HG03280 (cell line): Measurements from ENCODE around the gene ATG4C.
"Not testable (repeated sequence)": the region's sequence is repeated elsewhere in the genome, so short reads cannot be mapped to it uniquely, and the experiment has no call there.

Experiments
- ATAC-seq: cut with Tn5 transposase; IDR thresholded peaks from one replicate; pipeline ENCODE4 v1.9.1; 2021; ENCODE audit warnings: mild to moderate bottlenecking, moderate library complexity; ENCODE audit not compliant: unreplicated experiment

Gene ATG4C

GRCh38 chr1:62774006-62774405, 9.9 kb upstream of the ATG4C start:
- no peak for ATAC-seq

- no peak for ATAC-seq
These were observed 8.8 kb upstream of the ATG4C start for GRCh38 chr1:62774971-62775595.

DNA sequence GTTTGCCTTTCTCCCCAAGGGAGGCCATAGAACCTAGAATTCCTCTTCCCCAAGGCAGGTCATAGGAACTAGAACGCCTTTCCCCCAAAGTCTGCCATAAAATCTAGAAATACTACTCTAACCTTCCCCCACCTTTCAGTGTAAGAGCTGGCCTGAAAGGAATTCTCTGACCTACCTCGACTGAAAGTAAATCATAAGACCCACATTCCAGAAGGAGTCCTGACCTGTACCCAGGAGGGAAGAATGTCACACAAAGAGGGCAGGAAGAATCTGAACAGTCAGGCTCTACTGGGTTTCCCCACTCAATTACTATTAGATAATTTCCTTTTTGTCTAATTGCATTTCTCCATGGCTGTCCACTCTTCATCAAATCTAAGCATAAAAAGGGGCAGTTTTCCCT, 5.7 kb upstream of the ATG4C start:
- no peak for ATAC-seq

- no peak for ATAC-seq
These were observed 1.9 kb upstream of the ATG4C start for GRCh38 chr1:62781841-62782543.

GRCh38 chr1:62782544-62783212, 1.3 kb upstream of the ATG4C start:
- not testable (repeated sequence) for ATAC-seq

DNA sequence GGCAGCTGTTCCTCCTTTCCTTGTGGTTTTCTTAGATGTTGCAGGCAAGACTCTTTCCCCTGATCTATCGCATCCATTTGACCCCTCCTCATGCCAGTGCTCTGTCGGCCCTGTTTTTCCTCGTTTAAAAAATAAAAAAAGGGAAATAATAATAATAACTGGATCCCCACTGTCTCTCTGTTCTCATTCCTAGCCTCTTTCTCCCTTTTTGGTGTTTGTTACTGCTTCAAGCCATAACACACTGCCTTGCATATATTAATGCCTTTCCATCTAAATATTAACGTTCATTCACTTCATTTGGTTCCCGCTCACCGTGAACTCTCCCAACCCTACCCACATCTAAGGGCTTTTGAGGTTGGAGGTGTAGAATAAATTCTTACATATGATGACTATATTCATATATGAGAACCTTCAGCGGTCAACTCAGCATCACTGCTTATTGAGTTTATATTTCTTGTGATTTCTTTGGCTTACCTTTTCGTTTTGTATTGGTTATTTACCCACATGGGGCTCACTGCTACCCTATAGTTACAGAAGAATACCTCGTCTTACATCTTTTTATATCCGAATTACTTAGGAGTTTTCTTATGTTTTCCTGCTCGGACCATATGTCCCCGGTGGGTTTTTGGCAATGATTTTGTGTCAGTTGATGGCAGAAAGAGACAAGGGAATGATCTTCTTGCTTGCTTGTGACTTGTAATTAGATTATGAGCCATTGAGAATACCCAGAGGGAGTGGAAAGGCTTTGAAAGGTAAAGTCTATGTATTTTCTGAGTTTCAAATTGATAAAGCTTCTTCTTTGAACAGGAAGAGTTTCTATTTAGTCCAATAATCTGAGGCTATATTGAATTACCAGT, 805 bp downstream of the ATG4C start:
- ATAC-seq, result peak; percentile 37

- no peak for ATAC-seq
These were observed 6.8 kb downstream of the ATG4C start for GRCh38 chr1:62790716-62791115.

DNA sequence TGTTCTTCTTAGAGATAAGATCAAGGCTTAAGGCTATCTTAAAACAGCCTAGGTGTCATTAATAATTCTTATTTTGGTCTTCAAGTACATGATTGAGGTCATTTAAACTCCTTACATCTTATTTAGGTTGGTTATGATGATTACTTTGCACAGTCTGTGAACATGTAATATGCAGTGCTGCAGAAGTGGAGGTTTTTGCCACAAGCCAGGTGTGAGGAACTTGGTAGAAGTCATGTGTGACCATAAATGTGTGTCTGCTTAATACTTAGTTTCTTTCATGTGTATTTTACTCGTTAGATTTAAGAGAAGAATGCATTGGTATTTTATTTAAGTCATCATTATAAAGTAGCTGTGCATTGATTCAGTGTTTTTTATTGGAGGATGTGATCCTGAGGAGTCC, 10.1 kb downstream of the ATG4C start:
- ATAC-seq, result no peak

DNA sequence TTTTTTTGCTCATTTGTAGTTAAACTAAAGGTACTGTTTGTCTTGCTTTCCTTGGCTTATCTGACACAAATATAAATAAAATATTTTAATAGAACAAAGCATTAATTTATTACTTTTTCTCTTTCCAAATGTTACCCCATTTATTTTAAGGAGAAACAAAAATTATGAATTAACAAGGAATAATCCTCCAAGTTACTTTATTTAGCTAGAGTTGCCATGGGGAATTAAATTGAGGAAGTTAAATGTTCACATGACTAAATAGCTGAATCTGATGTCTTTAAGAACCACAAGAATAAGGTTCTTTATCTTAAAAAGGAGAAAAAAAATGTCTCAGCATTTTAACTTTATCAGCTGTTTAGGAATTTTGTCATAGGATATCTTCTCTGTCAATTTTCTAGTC, 12.3 kb downstream of the ATG4C start:
- ATAC-seq, result no peak

- no peak for ATAC-seq
These were observed 15.8 kb downstream of the ATG4C start for GRCh38 chr1:62799688-62800087.

GRCh38 chr1:62800281-62800680, 16.3 kb downstream of the ATG4C start:
- no peak for ATAC-seq

DNA sequence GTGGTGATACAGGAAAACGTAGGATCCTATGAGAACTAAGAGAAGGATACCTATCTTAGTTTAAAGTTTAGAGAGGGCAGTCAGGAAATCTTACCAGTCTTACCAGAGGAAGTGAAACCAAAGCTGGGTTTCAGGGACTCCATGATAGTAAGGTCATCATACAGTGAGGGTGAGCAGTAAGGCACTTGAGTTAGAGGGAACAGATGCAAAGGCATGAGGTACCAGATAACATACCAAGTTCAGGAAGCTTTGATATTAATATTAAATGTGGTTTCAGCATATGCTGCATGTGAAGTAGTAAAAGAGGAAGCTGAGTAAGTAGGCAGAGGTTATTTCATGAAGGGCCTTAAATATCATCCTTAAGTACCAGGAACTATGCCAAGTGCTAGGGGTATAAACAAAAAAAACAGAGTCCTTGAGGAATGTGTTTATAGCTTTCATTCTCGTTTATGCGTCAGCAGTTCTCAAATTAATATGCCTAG, 16.9 kb downstream of the ATG4C start:
- peak; percentile 100 for ATAC-seq

- ATAC-seq, result no peak
These were observed 25.9 kb downstream of the ATG4C start for GRCh38 chr1:62809788-62810187.

- peak; percentile 95 for ATAC-seq
These were observed 26.7 kb downstream of the ATG4C start for GRCh38 chr1:62810420-62811274.

DNA sequence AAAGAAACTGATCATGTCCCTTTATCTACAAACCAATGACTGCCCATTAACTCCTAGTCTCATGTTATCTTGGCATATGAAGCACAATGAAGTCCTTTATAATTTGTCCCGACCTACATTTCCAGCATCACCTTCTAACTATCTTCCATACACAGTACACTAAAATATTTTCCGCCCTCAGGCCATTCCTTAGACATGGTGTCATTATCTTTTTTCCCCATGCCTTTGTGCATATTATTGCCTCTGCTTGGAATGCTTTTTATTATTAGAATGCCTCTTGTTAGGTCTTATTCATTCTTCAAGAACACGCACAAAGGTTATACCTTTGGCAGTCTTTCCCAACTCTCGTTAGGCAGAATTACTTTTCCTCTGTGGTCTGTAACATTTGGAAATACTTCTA, 39.6 kb downstream of the ATG4C start:
- no peak for ATAC-seq

DNA sequence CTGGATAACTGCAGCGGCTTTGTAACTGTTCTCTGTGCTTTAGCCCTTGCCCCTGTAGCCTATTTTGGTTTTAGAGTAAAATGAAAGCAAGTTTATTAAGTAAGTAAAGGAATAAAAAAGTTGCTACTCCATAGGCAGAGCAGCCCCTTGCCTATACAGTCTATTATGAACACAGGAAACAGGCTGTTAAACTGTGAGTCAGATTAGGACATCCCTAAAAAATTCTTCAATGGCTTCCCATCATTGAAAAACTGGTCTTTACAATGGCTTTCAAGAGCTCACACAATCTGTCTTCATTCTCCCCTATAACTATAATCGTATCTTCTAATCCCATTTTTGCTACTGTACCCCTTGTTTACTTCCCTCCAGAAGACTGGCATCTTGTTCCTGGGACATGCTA, 43.0 kb downstream of the ATG4C start:
- ATAC-seq, result no peak

GRCh38 chr1:62827786-62828185, 43.9 kb downstream of the ATG4C start:
- ATAC-seq, result not testable (repeated sequence)

- ATAC-seq, result no peak
These were observed 48.3 kb downstream of the ATG4C start for GRCh38 chr1:62832276-62832675.

- ATAC-seq, result no peak
These were observed 49.6 kb downstream of the ATG4C start for GRCh38 chr1:62833529-62833928.

- ATAC-seq, result no peak
These were observed 50.5 kb downstream of the ATG4C start for GRCh38 chr1:62834400-62834961.
